A673 (cell line): ENCODE measurements around the gene OR56B4. TPM values are rescaled to one million over a fixed set of nuclear protein-coding genes. Genes with fewer than 3 reads are reported as not detected.
"Not testable (repeated sequence)": the region's sequence is repeated elsewhere in the genome, so short reads cannot be mapped to it uniquely, and the experiment has no call there.

Experiments
- BruUV-seq: library from RNA; stranded (reverse); fragments of 400-500 nt; replicated peaks from 2 replicates; lab custom pipeline; 2021; lab: Mats Ljungman, UMichigan
- CTCF ChIA-PET: fragments of 300-600 bp; sonication (Branson Sonifier 250); formaldehyde crosslinking; loops from one replicate; lab custom pipeline; 2022; ENCODE audit warnings: antibody characterized with exemption; lab: Charles Lee
- POLR2A ChIA-PET: fragments of 300-600 bp; sonication (Branson Sonifier 250); formaldehyde crosslinking; loops from one replicate; lab custom pipeline; 2022; ENCODE audit warnings: antibody characterized with exemption; ENCODE audit not compliant: low non-redundant PET; lab: Charles Lee
- DNase-seq: peaks from one replicate; pipeline ENCODE4 v3.0.0-alpha.2; 2015; ENCODE audit warnings: low spot score
- H3K27ac ChIP-seq: fragments of 200-600 bp; sonication (generic); 2 replicates; pipeline ENCODE4 v1.5.1; 2016; ENCODE audit warnings: mixed run types, low read depth, mild to moderate bottlenecking, mixed read lengths, antibody characterized with exemption, low read length; ENCODE audit not compliant: poor library complexity, severe bottlenecking
- H3K27me3 ChIP-seq: fragments of 200-600 bp; sonication (generic); replicated peaks from 2 replicates; pipeline ENCODE4 v1.6.1; 2017; ENCODE audit warnings: mixed run types, low read depth, mild to moderate bottlenecking, mixed read lengths, antibody characterized with exemption, low read length; ENCODE audit not compliant: insufficient read depth, poor library complexity
- H3K36me3 ChIP-seq: fragments of 200-600 bp; sonication (generic); 2 replicates; pipeline ENCODE4 v1.6.1; 2016; ENCODE audit warnings: mixed run types, mild to moderate bottlenecking, mixed read lengths, antibody characterized with exemption, low read length; ENCODE audit not compliant: insufficient read depth, poor library complexity, severe bottlenecking
- H3K4me1 ChIP-seq: fragments of 200-600 bp; sonication (generic); 2 replicates; pipeline ENCODE4 v1.6.1; 2017; ENCODE audit warnings: mixed run types, mild to moderate bottlenecking, mixed read lengths, antibody characterized with exemption, low read length; ENCODE audit not compliant: insufficient read depth, poor library complexity, severe bottlenecking
- H3K4me3 ChIP-seq: fragments of 200-600 bp; sonication (generic); 2 replicates; pipeline ENCODE4 v1.5.1; 2016; ENCODE audit warnings: low read depth, mixed run types, mild to moderate bottlenecking, mixed read lengths, low read length; ENCODE audit not compliant: poor library complexity, severe bottlenecking
- H3K9me3 ChIP-seq: fragments of 200-600 bp; sonication (generic); 2 replicates; pipeline ENCODE4 v1.6.1; 2016; ENCODE audit warnings: mixed run types, low read depth, mild to moderate bottlenecking, mixed read lengths, antibody characterized with exemption, low read length; ENCODE audit not compliant: poor library complexity, severe bottlenecking
- EZH2 ChIP-seq: fragments of 200-600 bp; sonication (generic); IDR thresholded peaks from 2 replicates; pipeline ENCODE4 v1.6.1; 2017; ENCODE audit warnings: borderline replicate concordance, low read depth, mild to moderate bottlenecking, mixed read lengths, antibody characterized with exemption, low read length; ENCODE audit not compliant: poor library complexity, severe bottlenecking
- intact Hi-C: fragments of 100-400 bp; cut with micrococcal nuclease; formaldehyde crosslinking; loops from one replicate; pipeline ENCODE4 v1.10.0; 2022; ENCODE audit not compliant: unreplicated experiment
- total RNA-seq: library from RNA; stranded (reverse); gene quantifications from 2 replicates; pipeline ENCODE4 v1.2.3, GENCODE V29; 2021
- TF ChIP-seq, protein P1 (sequence below): fragments of 300-800, 200-600 bp; sonication (generic); conservative IDR thresholded peaks from 2 replicates; pipeline ENCODE4 v1.5.1; 2017; ENCODE audit warnings: low read depth, mild to moderate bottlenecking, antibody characterized with exemption, low read length, moderate library complexity, mixed read lengths

OR56B4 gene
- total RNA-seq, 1 experiment from 2014 or later, result not detected

GRCh38 chr11:6129635-6130034 is 22.2 kb downstream of the OR56B4 start:
- no peak overlapping the region for H3K4me3 ChIP-seq
- intact Hi-C loops, result no loop called here
- no peaks in the 10 kb centered on the region for H3K9me3 ChIP-seq
- no peaks in the 10 kb centered on the region for H3K4me1 ChIP-seq
- ChIA-PET POLR2A (no interaction called here), CTCF (no interaction called here)
- TF ChIP-seq, protein P1, sequence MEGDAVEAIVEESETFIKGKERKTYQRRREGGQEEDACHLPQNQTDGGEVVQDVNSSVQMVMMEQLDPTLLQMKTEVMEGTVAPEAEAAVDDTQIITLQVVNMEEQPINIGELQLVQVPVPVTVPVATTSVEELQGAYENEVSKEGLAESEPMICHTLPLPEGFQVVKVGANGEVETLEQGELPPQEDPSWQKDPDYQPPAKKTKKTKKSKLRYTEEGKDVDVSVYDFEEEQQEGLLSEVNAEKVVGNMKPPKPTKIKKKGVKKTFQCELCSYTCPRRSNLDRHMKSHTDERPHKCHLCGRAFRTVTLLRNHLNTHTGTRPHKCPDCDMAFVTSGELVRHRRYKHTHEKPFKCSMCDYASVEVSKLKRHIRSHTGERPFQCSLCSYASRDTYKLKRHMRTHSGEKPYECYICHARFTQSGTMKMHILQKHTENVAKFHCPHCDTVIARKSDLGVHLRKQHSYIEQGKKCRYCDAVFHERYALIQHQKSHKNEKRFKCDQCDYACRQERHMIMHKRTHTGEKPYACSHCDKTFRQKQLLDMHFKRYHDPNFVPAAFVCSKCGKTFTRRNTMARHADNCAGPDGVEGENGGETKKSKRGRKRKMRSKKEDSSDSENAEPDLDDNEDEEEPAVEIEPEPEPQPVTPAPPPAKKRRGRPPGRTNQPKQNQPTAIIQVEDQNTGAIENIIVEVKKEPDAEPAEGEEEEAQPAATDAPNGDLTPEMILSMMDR, result no peak
- no peak for TF ChIP-seq EZH2
- peaks cover 3% of the 10 kb centered on the region for H3K27me3 ChIP-seq
- BruUV-seq, result no TSS peak
- no peak overlapping the region for H3K27ac ChIP-seq
- DNase-seq, result no peak
- no peaks in the 10 kb centered on the region for H3K36me3 ChIP-seq

- ChIA-PET CTCF (no interaction called here), POLR2A (no interaction called here)
- Histone ChIP-seq H3K4me3 (no peak overlapping the region), H3K27ac (no peak overlapping the region), H3K4me1 (no peaks in the 10 kb centered on the region), H3K27me3 (peaks cover 5% of the 10 kb centered on the region), H3K36me3 (no peaks in the 10 kb centered on the region), H3K9me3 (no peaks in the 10 kb centered on the region)
- no peak for TF ChIP-seq EZH2
- TF ChIP-seq, protein P1, result no peak
- no peak for DNase-seq
- no TSS peak for BruUV-seq
- intact Hi-C loops, result no loop called here
Observed at GRCh38 chr11:6132431-6132830, 24.9 kb downstream of the OR56B4 start.

- DNase-seq, H3K27ac ChIP-seq, H3K4me3 ChIP-seq, CTCF ChIA-PET, H3K9me3 ChIP-seq, intact Hi-C loops, H3K36me3 ChIP-seq, H3K4me1 ChIP-seq, H3K27me3 ChIP-seq, POLR2A ChIA-PET, BruUV-seq: not testable (repeated sequence)
Observed at GRCh38 chr11:6135936-6136335, 28.5 kb downstream of the OR56B4 start.

- no TSS peak for BruUV-seq
- DNase-seq, result no peak
Observed at GRCh38 chr11:6142936-6143335, 35.5 kb downstream of the OR56B4 start.

GRCh38 chr11:6143737-6144136 is 36.3 kb downstream of the OR56B4 start:
- H3K4me3 ChIP-seq, BruUV-seq, H3K27ac ChIP-seq, H3K9me3 ChIP-seq, H3K4me1 ChIP-seq, DNase-seq, intact Hi-C loops, H3K36me3 ChIP-seq, H3K27me3 ChIP-seq, POLR2A ChIA-PET: not testable (repeated sequence)
- CTCF ChIA-PET, result interaction anchor here (0.7 kb wide), 1 partner anchor 219 kb away, joined by 3 read pairs; no protein-coding TSS in a partner anchor

More at GRCh38 chr11:6142936-6143335, 35.5 kb downstream of the OR56B4 start:
- Histone ChIP-seq H3K9me3 (no peaks in the 10 kb centered on the region), H3K27me3 (peaks cover 4% of the 10 kb centered on the region), H3K27ac (no peak overlapping the region), H3K4me3 (no peak overlapping the region), H3K4me1 (no peaks in the 10 kb centered on the region), H3K36me3 (no peaks in the 10 kb centered on the region)
- POLR2A ChIA-PET, result no interaction called here
- CTCF ChIA-PET, result no interaction called here
- intact Hi-C loops, result no loop called here
- TF ChIP-seq, protein P1, result no peak
- no peak for TF ChIP-seq EZH2
